ENCODE results near the gene ZNF18.

DNA sequence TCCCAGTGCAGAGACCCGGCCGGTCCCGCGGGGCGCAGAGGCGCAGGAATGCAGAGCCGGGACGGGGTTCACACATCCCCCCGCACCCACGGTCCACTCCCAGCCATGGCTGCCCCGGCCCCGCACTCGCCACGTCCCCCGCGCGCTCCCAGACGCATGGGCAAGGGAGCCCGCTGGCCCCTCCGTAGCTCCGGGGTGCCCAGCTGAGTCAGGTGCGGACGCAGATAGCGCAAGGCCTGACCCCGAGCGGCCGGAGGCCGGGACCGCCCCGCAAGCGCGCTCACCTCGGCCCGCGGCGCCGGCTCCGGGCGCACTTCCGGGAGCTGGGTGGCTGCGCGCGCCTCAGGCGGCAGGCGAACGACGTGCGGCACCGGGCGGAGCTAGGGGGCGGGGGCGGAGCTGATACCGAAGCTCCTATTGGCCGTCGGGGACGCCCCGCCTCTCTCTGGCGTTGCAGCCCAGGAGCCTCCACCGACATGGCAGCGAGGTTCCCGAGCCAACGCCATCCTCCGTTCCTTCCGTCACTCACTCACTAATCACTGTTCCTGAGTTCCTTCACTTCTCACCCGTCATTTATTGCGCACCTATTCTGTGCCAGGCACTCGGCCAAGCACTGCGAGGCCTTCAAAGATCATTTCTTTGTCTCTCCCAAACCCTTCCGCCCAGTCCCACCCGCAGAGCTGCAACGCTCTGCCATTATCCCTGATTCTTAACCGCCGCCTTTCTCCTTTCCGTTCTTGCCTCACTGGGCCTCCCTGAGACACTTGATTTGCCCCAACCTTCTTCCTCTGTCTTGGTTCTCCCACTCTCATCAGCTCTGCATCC lies at the start of gene ZNF18:
- no peak for TF ChIP-seq GATA2 (IDR thresholded peaks at IDR 0.05; ENCODE audit: low read depth, low read length)
- TF ChIP-seq GATA3 (IDR thresholded peaks at IDR 0.05; ENCODE audit: low read depth, low read length), result no peak
